Measurements from ENCODE around the gene IFNAR2. TPM values are rescaled to one million over a fixed set of nuclear protein-coding genes. Genes with fewer than 3 reads are reported as not detected.
"Not testable (repeated sequence)": the region's sequence is repeated elsewhere in the genome, so short reads cannot be mapped to it uniquely, and the experiment has no call there.

The IFNAR2 gene
- total RNA-seq, 4 donors from 2014 or later: 6.6 to 13.2 (median 9.7) TPM

- Histone ChIP-seq H3K4me3 (no peak overlapping the region), H3K4me1 (peaks cover 0 to 4% (median 0%) of the 10 kb centered on the region in 4 donors), H3K36me3 (peaks cover 0 to 95% (median 0%) of the 10 kb centered on the region in 3 donors), H3K9me3 (no peaks in the 10 kb centered on the region), H3K27ac (no peak overlapping the region), H3K27me3 (no peaks in the 10 kb centered on the region)
- no peak for TF ChIP-seq POLR2A (IDR thresholded peaks at IDR 0.05)
- no peak for TF ChIP-seq CTCF (IDR thresholded peaks at IDR 0.05)
- DNase-seq: no peak
Observed at GRCh38 chr21:33251119-33251518, 21.4 kb downstream of the IFNAR2 start.

- H3K27me3 ChIP-seq, H3K27ac ChIP-seq, H3K4me3 ChIP-seq, H3K9me3 ChIP-seq, H3K4me1 ChIP-seq, DNase-seq: not testable (repeated sequence)
- H3K36me3 ChIP-seq: peaks cover 0 to 97% (median 0%) of the 10 kb centered on the region in 3 donors
Observed at GRCh38 chr21:33253382-33253781, 23.6 kb downstream of the IFNAR2 start.

- DNase-seq: no peak
- Histone ChIP-seq H3K36me3 (peaks cover 0 to 92% (median 0%) of the 10 kb centered on the region in 3 donors), H3K27ac (no peak overlapping the region), H3K27me3 (no peaks in the 10 kb centered on the region), H3K4me1 (peaks cover 0 to 3% (median 0%) of the 10 kb centered on the region in 4 donors), H3K4me3 (no peak overlapping the region), H3K9me3 (no peaks in the 10 kb centered on the region)
- TF ChIP-seq CTCF (IDR thresholded peaks at IDR 0.05): no peak
- TF ChIP-seq POLR2A (IDR thresholded peaks at IDR 0.05): no peak
Observed at GRCh38 chr21:33254766-33255165, 25.0 kb downstream of the IFNAR2 start.

GRCh38 chr21:33255404-33255803 lies 25.7 kb downstream of the IFNAR2 start:
- TF ChIP-seq CTCF (IDR thresholded peaks at IDR 0.05) (no peak), POLR2A (IDR thresholded peaks at IDR 0.05) (no peak)
- H3K9me3 ChIP-seq: no peaks in the 10 kb centered on the region
- H3K4me1 ChIP-seq: peaks cover 0 to 6% (median 0%) of the 10 kb centered on the region in 4 donors
- no peak overlapping the region for H3K27ac ChIP-seq
- H3K27me3 ChIP-seq: no peaks in the 10 kb centered on the region
- no peak overlapping the region for H3K4me3 ChIP-seq
- peaks cover 0 to 86% (median 0%) of the 10 kb centered on the region in 3 donors for H3K36me3 ChIP-seq
- no peak for DNase-seq

GRCh38 chr21:33256019-33256418 lies 26.3 kb downstream of the IFNAR2 start:
- H3K27me3 ChIP-seq: no peaks in the 10 kb centered on the region
- no peak overlapping the region for H3K27ac ChIP-seq
- no peak for DNase-seq
- peaks cover 0 to 6% (median 0%) of the 10 kb centered on the region in 4 donors for H3K4me1 ChIP-seq
- peaks cover 0 to 80% (median 0%) of the 10 kb centered on the region in 3 donors for H3K36me3 ChIP-seq
- no peaks in the 10 kb centered on the region for H3K9me3 ChIP-seq
- H3K4me3 ChIP-seq: no peak overlapping the region
- TF ChIP-seq POLR2A (IDR thresholded peaks at IDR 0.05) (no peak), CTCF (IDR thresholded peaks at IDR 0.05) (no peak)

GRCh38 chr21:33257094-33257803 lies 27.5 kb downstream of the IFNAR2 start:
- no peaks in the 10 kb centered on the region for H3K27me3 ChIP-seq
- H3K27ac ChIP-seq: no peak overlapping the region
- no peak for TF ChIP-seq POLR2A (IDR thresholded peaks at IDR 0.05)
- TF ChIP-seq CTCF (IDR thresholded peaks at IDR 0.05): no peak
- DNase-seq: no peak
- H3K9me3 ChIP-seq: no peaks in the 10 kb centered on the region
- no peak overlapping the region for H3K4me3 ChIP-seq
- peaks cover 0 to 68% (median 0%) of the 10 kb centered on the region in 3 donors for H3K36me3 ChIP-seq
- peaks cover 0 to 6% (median 2%) of the 10 kb centered on the region in 4 donors for H3K4me1 ChIP-seq

All from Peyer's patch (tissue), 4 donors.